Panc1 (cell line): ENCODE measurements around the gene ABTB2. TPM values are rescaled to one million over a fixed set of nuclear protein-coding genes. Genes with fewer than 3 reads are reported as not detected.
A peak's percentile ranks its signal among the peaks of the same experiment; 100 is the strongest.

Source experiments
- ATAC-seq: fragments of 200-7000 bp; cut with Tn5 transposase; 2 replicates; pipeline ENCODE4 v1.9.1; 2020; ENCODE audit warnings: mild to moderate bottlenecking, moderate library complexity
- BruUV-seq: library from RNA; stranded (reverse); fragments of 400-500 nt; replicated peaks from 2 replicates; lab custom pipeline; 2021; lab: Mats Ljungman, UMichigan
- CTCF ChIA-PET: fragments of 300-600 bp; sonication (Branson Sonifier 250); formaldehyde crosslinking; loops from one replicate; lab custom pipeline; 2022; ENCODE audit warnings: antibody characterized with exemption; lab: Charles Lee
- POLR2A ChIA-PET: fragments of 300-600 bp; sonication (Branson Sonifier 250); formaldehyde crosslinking; loops from one replicate; lab custom pipeline; 2022; ENCODE audit warnings: antibody characterized with exemption; lab: Charles Lee
- DNase-seq: peaks from one replicate; pipeline ENCODE4 v3.0.0-alpha.2; 2010; ENCODE audit warnings: low read depth, low spot score
- H3K27ac ChIP-seq: 2 replicates; pipeline ENCODE4 v1.5.1; 2011; ENCODE audit warnings: mild to moderate bottlenecking, low read length, inconsistent platforms
- H3K27me3 ChIP-seq: fragments of 200-500 bp; sonication (Bioruptor generic); 2 replicates; pipeline ENCODE4 v1.6.0; 2014; ENCODE audit warnings: low read length, inconsistent platforms; ENCODE audit not compliant: control insufficient read depth, insufficient read depth
- H3K36me3 ChIP-seq: fragments of 200-500 bp; sonication (Bioruptor generic); 2 replicates; pipeline ENCODE4 v1.5.1; 2014; ENCODE audit warnings: inconsistent platforms, mild to moderate bottlenecking, low read length, moderate library complexity; ENCODE audit not compliant: control insufficient read depth, insufficient read depth
- H3K4me1 ChIP-seq: 2 replicates; pipeline ENCODE4 v1.5.1; 2011; ENCODE audit warnings: inconsistent platforms, mild to moderate bottlenecking, low read length, moderate library complexity; ENCODE audit not compliant: control insufficient read depth, insufficient read depth
- H3K4me3 ChIP-seq, 2 experiments: 2 replicates each; pipeline ENCODE4 v1.5.1; 2011 to 2012; ENCODE audit warnings: low read depth in 2 of 2, low read length in 2 of 2, mild to moderate bottlenecking in 2 of 2, inconsistent platforms in 1 of 2, moderate library complexity in 1 of 2
- H3K9me3 ChIP-seq: fragments of 200-500 bp; sonication (Bioruptor generic); 2 replicates; pipeline ENCODE4 v1.5.1; 2014; ENCODE audit warnings: low read depth, mild to moderate bottlenecking, inconsistent platforms, low read length, moderate library complexity; ENCODE audit not compliant: control insufficient read depth, insufficient read depth
- POLR2AphosphoS5 ChIP-seq: IDR thresholded peaks from 2 replicates; pipeline ENCODE4 v1.6.1; 2012; ENCODE audit warnings: mild to moderate bottlenecking, low read depth, low read length, moderate library complexity
- SIN3A ChIP-seq: IDR thresholded peaks from 2 replicates; pipeline ENCODE4 v1.6.1; 2012; ENCODE audit warnings: low read depth, mild to moderate bottlenecking, low read length, moderate library complexity, borderline replicate concordance; ENCODE audit not compliant: insufficient read depth
- TCF7L2 ChIP-seq: IDR thresholded peaks from 2 replicates; pipeline ENCODE4 v1.6.1; 2011; ENCODE audit warnings: mild to moderate bottlenecking, low read depth, low read length, inconsistent platforms
- in situ Hi-C: cut with HindIII; loops from 2 replicates; pipeline ENCODE4 v1.10.0; 2016; ENCODE audit warnings: low sequenced_read_pairs, low pct_unique_long_range_greater_than_20kb
- intact Hi-C: fragments of 100-400 bp; cut with micrococcal nuclease; formaldehyde crosslinking; loops from one replicate; pipeline ENCODE4 v1.10.0; 2022; ENCODE audit not compliant: unreplicated experiment
- total RNA-seq: library from RNA; stranded (reverse); gene quantifications from one replicate; pipeline ENCODE4 v1.2.1, GENCODE V29; 2021; ENCODE audit not compliant: unreplicated experiment
- TF ChIP-seq, protein P1 (sequence below), 2 experiments: IDR thresholded peaks; 2 replicates each; pipeline ENCODE4 v1.6.1; 2011 to 2012; ENCODE audit warnings: low read depth in 2 of 2, control low read depth in 1 of 2, low read length in 1 of 2, mild to moderate bottlenecking in 1 of 2, moderate library complexity in 1 of 2; ENCODE audit not compliant: insufficient read depth in 1 of 2
- TF ChIP-seq, protein P2 (sequence below): fragments of 450-650 bp; IDR thresholded peaks from 2 replicates; pipeline ENCODE4 v1.5.1; 2017; ENCODE audit warnings: mild to moderate bottlenecking

The ABTB2 gene
- total RNA-seq, 1 experiment from 2014 or later, result 22.7 TPM

DNA sequence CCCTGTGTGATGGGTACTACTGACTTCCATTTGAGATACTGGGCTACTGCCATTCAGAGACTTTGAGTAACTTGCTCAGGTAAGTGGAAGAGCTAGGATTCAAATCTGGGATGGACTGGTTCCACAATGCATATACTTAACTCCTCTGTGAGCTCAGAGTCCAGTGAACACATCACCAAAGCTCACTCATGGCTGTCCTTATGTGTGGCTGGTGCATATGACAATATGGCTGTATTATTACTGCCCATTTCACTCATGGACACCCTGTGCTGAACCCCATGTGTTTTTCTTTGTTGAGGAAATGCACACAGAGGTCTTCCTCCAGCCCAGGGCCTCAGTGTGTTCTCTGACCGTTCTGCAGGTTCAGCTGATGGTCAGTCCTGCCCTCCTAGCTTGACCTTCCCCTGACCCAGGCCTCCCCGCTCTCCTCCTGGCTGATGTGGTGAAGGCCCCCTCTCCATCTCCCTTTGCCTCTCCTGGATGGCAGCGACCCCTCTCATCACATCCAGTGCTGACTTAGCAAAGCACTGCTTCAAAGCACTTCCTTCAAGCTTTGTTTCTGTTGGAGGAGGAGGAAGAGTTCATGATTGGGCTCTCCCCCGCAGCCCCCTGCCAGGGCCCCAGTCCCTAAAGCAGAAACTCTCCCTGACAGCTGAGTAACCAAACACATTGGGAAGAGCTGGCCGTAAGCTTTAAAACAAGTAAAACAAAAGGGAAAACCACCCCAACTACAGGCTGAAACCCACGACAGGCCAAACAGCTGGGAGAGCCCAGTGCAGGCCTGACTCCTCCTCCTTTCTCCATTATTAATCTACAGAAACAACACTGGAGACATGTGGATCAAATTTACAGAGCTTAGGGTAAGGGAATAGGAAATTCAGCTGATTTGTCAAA lies 151.2 kb downstream of the ABTB2 start:
- BruUV-seq, result no TSS peak
- H3K27me3 ChIP-seq, result no peaks in the 10 kb centered on the region
- intact Hi-C loops (no loop called here), in situ Hi-C loops (no loop called here)
- CTCF ChIA-PET, result interaction anchor here (1.1 to 1.2 kb wide), 2 partner anchors 32 kb away, joined by 4 to 7 read pairs; no protein-coding TSS in a partner anchor
- POLR2A ChIA-PET, result interaction anchor here (0.7 to 1.1 kb wide), 2 partner anchors 102 to 139 kb away, joined by 3 read pairs; partner anchors contain the start of gene NAT10
- peak overlapping the region; percentile 69 for H3K27ac ChIP-seq
- TF ChIP-seq POLR2AphosphoS5 (no peak), SIN3A (no peak), TCF7L2 (no peak)
- TF ChIP-seq, protein P1, sequence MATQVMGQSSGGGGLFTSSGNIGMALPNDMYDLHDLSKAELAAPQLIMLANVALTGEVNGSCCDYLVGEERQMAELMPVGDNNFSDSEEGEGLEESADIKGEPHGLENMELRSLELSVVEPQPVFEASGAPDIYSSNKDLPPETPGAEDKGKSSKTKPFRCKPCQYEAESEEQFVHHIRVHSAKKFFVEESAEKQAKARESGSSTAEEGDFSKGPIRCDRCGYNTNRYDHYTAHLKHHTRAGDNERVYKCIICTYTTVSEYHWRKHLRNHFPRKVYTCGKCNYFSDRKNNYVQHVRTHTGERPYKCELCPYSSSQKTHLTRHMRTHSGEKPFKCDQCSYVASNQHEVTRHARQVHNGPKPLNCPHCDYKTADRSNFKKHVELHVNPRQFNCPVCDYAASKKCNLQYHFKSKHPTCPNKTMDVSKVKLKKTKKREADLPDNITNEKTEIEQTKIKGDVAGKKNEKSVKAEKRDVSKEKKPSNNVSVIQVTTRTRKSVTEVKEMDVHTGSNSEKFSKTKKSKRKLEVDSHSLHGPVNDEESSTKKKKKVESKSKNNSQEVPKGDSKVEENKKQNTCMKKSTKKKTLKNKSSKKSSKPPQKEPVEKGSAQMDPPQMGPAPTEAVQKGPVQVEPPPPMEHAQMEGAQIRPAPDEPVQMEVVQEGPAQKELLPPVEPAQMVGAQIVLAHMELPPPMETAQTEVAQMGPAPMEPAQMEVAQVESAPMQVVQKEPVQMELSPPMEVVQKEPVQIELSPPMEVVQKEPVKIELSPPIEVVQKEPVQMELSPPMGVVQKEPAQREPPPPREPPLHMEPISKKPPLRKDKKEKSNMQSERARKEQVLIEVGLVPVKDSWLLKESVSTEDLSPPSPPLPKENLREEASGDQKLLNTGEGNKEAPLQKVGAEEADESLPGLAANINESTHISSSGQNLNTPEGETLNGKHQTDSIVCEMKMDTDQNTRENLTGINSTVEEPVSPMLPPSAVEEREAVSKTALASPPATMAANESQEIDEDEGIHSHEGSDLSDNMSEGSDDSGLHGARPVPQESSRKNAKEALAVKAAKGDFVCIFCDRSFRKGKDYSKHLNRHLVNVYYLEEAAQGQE (IDR thresholded peaks at IDR 0.05; ENCODE audit: insufficient read depth in 1 of 2, low read depth in 2 of 2, low read length in 1 of 2), result no peak
- TF ChIP-seq, protein P2, sequence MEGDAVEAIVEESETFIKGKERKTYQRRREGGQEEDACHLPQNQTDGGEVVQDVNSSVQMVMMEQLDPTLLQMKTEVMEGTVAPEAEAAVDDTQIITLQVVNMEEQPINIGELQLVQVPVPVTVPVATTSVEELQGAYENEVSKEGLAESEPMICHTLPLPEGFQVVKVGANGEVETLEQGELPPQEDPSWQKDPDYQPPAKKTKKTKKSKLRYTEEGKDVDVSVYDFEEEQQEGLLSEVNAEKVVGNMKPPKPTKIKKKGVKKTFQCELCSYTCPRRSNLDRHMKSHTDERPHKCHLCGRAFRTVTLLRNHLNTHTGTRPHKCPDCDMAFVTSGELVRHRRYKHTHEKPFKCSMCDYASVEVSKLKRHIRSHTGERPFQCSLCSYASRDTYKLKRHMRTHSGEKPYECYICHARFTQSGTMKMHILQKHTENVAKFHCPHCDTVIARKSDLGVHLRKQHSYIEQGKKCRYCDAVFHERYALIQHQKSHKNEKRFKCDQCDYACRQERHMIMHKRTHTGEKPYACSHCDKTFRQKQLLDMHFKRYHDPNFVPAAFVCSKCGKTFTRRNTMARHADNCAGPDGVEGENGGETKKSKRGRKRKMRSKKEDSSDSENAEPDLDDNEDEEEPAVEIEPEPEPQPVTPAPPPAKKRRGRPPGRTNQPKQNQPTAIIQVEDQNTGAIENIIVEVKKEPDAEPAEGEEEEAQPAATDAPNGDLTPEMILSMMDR, result no peak
- H3K36me3 ChIP-seq, result no peaks in the 10 kb centered on the region
- DNase-seq, result no peak
- peaks cover 62% of the 10 kb centered on the region for H3K4me1 ChIP-seq
- no peaks in the 10 kb centered on the region for H3K9me3 ChIP-seq
- H3K4me3 ChIP-seq, result no peak overlapping the region
- ATAC-seq, result no peak

DNA sequence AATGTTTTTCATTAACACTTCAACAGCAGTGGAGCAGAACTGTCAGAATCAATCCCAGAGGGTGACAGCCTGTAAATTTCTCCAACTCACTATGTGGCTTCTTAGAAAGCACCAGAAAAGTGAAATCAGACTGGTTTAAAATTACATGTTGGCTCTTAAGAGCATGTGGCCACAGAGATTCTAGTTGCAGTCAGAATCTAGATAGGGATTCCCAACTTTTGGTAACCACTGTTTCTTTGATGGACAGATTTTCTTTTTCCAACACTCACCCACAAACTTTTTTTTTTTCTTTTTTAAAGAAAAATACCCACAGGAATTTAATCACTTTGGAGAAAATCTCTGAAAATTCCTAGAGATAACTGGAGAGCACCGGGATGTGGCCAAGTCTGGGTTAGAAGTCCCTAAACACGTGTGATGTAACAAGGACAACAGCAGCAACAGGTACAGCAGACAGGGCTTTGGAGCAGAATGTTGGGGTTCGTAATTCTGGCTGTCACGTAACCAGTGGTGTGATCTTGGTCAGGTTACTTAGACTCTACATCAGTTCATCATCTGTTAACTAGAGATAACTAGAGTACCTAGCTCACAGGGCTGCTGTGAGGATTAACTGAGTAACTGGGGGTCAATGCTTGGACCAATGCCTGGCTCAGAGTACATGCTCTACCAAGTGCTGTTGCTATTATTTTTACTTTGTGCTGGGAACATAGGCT lies 152.3 kb downstream of the ABTB2 start:
- Histone ChIP-seq H3K27ac (peak overlapping the region; percentile 12), H3K4me1 (peaks cover 64% of the 10 kb centered on the region), H3K27me3 (no peaks in the 10 kb centered on the region), H3K4me3 (no peak overlapping the region), H3K36me3 (no peaks in the 10 kb centered on the region), H3K9me3 (no peaks in the 10 kb centered on the region)
- in situ Hi-C loops (no loop called here), intact Hi-C loops (no loop called here)
- ChIA-PET CTCF (interaction anchor here (1.2 kb wide), 1 partner anchor 31 kb away, joined by 4 read pairs; no protein-coding TSS in a partner anchor), POLR2A (no interaction called here)
- no peak for TF ChIP-seq SIN3A
- TF ChIP-seq TCF7L2, result no peak
- TF ChIP-seq, protein P2, result no peak
- no peak for TF ChIP-seq POLR2AphosphoS5
- TF ChIP-seq, protein P1 (IDR thresholded peaks at IDR 0.05; ENCODE audit: insufficient read depth in 1 of 2, low read depth in 2 of 2, low read length in 1 of 2), result no peak
- ATAC-seq, result no peak
- no TSS peak for BruUV-seq
- DNase-seq, result no peak
